RWPE1 (cell line): Measurements from ENCODE around the gene HRAS.
"Not testable (repeated sequence)": the region's sequence is repeated elsewhere in the genome, so short reads cannot be mapped to it uniquely, and the experiment has no call there.

Experiments used
- CTCF ChIA-PET: fragments of 350-600 bp; sonication (Branson Sonifier 250); formaldehyde crosslinking; extraction: SDS; loops from one replicate; lab custom pipeline; 2021; lab: Yijun Ruan, JAX
- POLR2A ChIA-PET: fragments of 400-600 bp; formaldehyde crosslinking; extraction: SDS; loops from one replicate; lab custom pipeline; 2020; ENCODE audit warnings: antibody characterized with exemption; ENCODE audit not compliant: low non-redundant PET; lab: Yijun Ruan, JAX
- DNase-seq: peaks from one replicate; pipeline ENCODE4 v3.0.0; 2012; ENCODE audit warnings: low spot score
- H3K27ac ChIP-seq: fragments of 450-650 bp; 2 replicates; pipeline ENCODE4 v1.5.1; 2017
- TF ChIP-seq, protein P1 (sequence below): fragments of 450-650 bp; conservative IDR thresholded peaks from 2 replicates; pipeline ENCODE4 v1.5.1; 2017; ENCODE audit warnings: low read depth, mild to moderate bottlenecking

Gene HRAS

DNA sequence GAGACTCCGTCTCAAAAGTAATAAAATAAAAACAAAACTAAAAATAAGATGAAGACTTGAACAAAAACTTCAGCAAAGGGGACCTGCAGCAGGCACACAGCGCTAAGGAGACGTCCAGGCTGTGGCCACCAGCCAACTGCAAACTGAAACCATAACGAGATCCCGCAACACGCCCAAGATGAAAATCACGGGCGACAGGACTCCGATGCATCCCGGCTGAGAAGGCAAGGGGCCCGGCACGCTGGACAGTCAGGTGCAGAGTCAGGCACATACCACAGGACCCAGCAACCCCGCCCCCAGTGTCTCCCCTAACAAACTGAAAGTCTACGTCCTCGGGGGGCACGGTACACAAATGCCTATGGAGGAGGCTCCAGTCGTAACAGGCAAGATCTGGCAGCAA, 9.2 kb downstream of the HRAS start:
- TF ChIP-seq, protein P1, sequence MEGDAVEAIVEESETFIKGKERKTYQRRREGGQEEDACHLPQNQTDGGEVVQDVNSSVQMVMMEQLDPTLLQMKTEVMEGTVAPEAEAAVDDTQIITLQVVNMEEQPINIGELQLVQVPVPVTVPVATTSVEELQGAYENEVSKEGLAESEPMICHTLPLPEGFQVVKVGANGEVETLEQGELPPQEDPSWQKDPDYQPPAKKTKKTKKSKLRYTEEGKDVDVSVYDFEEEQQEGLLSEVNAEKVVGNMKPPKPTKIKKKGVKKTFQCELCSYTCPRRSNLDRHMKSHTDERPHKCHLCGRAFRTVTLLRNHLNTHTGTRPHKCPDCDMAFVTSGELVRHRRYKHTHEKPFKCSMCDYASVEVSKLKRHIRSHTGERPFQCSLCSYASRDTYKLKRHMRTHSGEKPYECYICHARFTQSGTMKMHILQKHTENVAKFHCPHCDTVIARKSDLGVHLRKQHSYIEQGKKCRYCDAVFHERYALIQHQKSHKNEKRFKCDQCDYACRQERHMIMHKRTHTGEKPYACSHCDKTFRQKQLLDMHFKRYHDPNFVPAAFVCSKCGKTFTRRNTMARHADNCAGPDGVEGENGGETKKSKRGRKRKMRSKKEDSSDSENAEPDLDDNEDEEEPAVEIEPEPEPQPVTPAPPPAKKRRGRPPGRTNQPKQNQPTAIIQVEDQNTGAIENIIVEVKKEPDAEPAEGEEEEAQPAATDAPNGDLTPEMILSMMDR: no peak
- peak overlapping the region; percentile 17; the same call in 1 of the 2 replicates for H3K27ac ChIP-seq
- ChIA-PET CTCF (no interaction called here), POLR2A (no interaction called here)
- no peak for DNase-seq

DNA sequence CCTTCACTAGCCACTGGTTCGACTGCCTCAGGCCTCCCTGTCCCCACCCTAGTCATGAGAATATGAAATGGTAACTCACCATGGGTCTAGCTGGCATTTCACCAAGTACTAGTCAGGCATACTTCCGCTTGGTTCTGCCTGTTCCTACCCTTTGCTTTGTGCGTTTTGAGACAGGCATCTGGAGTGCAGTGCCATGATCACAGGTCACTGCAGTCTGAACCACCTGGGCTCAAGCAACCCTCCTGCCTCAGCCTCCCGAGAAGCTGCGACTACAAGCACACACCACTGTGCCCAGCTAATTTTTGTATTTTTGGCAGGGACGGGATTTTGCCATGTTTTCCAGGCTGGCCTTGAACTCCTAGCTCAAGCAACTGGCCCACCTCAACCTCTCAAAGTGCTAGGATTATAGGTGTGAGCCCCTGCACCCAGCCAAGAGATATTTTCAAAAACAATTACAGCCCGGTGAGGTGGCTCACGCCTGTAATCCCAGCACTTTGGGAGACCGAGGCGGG, 14.1 kb downstream of the HRAS start:
- CTCF ChIA-PET: interaction anchor here (0.6 kb wide), 1 partner anchor 183 kb away, joined by 4 read pairs; no protein-coding TSS in a partner anchor
- peak overlapping the region; percentile 20; the same call in 1 of the 2 replicates for H3K27ac ChIP-seq
- POLR2A ChIA-PET: no interaction called here
- TF ChIP-seq, protein P1: no peak
- no peak for DNase-seq

DNA sequence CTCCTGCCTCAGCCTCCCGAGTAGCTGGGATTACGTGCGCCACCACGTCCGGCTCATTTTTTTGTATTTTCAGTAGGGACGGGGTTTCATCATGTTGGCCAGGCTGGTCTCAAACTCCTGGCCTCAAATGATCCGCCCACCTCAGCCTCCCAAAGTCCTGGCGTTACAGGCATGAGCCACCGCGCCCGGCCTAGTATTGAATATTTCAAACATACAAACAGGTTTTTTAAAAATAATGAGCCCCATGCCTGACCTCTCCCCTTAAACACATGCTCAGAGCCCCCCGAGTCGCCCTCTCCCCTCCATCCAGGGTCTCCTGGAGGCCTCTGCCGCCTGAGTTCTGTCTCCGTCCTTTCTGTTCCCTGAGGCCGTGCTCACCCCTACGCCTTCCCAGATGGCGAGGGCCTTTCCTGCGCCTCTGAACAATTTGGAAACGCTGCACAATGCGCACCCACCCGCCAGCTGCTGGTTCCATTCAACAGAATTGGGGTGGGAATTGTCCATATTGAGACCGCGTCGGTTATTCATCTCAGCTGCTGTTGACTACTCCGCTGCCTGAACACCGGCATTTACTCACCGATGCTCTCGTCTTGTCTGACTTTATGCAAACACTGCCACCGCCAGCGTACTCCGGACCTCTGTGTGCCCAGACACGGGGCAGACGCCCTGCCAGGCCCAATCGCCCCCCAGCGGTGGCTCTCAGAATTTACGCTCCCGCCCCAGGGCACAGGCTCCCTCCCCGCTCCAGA, 14.8 kb downstream of the HRAS start:
- ChIA-PET CTCF (interaction anchor here (0.6 to 0.7 kb wide), 2 partner anchors 9 to 207 kb away, joined by 3 read pairs; no protein-coding TSS in a partner anchor), POLR2A (no interaction called here)
- no peak for DNase-seq
- TF ChIP-seq, protein P1: no peak
- peak overlapping the region; percentile 20; the same call in 1 of the 2 replicates for H3K27ac ChIP-seq

DNA sequence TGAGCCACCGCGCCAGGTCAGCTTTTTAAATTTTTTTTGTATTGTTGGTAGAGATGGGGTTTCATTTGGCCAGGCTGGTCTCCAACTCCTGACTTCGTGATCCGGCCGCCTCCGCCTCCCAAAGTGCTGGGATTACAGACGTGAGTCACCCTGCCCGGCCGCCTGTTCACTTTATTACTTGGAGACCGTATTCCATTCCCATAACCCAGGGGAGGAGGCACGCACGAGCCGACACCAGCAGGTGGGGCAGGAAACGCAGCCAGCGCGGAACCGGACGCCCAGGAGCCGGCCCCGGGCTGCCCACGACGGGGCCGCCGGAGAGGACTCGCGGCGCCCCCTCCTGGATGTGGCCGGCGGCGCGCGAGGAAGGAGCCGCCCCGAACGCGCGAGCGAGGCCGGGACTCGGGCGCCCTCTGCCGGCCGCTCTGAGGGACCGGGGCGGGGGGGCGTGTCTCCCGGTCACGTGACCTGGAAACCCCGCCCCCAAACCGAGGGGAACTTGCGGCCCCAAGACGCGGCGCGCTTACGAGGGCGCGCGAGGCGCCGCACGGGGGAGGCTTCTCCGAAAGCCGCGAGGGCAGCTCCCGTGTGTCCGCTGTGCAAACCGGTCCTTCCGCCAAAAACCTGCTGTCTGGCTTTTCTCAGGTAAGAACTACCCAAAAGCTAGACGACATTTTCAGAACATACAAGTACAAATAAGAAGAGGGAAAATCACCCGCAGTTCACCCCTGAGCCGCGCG, 16.7 kb downstream of the HRAS start:
- POLR2A ChIA-PET: interaction anchor here (0.5 to 0.6 kb wide), 2 partner anchors 24 to 159 kb away, joined by 3 to 9 read pairs; no protein-coding TSS in a partner anchor
- peak overlapping the region; percentile 97 for H3K27ac ChIP-seq
- peak; percentile 91 for DNase-seq
- TF ChIP-seq, protein P1: peak; percentile 100
- CTCF ChIA-PET: interaction anchor here (0.6 to 1.7 kb wide), 20 partner anchors 9 to 105 kb away, joined by 3 to 15 read pairs (median 4); partner anchors contain the start of genes ANO9 and HRAS

DNA sequence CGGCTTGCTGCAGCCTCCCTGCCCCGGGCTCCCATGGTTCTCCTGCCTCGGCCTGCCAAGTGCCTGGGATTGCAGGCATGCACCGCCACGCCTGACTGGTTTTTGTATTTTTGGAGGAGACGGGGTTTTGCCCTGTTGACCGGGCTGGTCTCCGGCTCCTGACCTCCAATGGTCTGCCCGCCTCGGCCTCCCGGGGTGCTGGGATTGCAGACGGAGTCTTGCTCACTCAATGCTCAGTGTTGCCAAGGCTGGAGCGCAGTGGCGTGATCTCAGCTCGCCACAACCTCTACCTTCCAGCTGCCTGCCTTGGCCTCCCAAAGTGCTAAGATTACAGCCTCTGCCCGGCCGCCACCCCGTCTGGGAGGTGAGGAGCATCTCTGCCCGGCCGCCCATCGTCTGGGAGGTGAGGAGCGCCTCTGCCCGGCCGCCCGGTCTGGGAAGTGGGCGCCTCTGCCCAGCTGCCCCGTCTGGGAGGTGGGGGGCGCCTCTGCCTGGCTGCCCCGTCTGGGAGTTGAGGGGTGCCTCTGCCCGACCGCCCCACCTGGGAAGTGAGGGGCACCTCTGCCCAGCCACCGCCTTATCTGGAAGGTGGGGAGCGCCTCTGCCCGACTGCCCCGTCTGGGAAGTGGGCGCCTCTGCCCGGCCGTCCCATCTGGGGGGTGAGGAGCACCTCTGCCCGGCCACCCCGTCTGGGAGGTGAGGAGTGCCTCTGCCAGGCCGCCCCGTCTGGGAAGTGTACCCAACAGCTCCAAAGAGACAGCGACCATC, 18.3 kb downstream of the HRAS start:
- CTCF ChIA-PET, DNase-seq, POLR2A ChIA-PET: not testable (repeated sequence)
- H3K27ac ChIP-seq: peak overlapping the region; percentile 97

DNA sequence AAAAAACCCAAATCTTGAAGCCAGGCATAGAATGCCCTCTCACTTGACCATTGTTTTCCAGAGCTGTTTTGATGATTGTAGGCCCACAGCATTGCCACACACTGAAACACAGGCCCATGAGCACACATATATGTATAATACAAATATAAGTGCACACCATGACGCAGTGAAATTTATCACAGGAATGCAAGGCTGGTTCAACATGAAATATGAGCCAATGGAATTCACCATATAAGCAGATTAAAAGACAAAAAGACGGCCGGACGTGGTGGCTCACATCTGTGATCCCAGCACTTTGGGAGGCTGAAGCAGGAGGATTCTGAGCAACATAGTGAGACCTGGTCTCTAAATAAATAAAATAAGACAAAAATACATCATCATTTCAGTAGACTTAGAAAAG, 19.0 kb downstream of the HRAS start:
- TF ChIP-seq, protein P1: no peak
- ChIA-PET CTCF (interaction anchor here (0.6 kb wide), 1 partner anchor 34 kb away, joined by 3 read pairs; no protein-coding TSS in a partner anchor), POLR2A (interaction anchor here (1.5 kb wide), 1 partner anchor 10 kb away, joined by 7 read pairs; the partner anchor contains the start of gene RNH1)
- DNase-seq: no peak
- H3K27ac ChIP-seq: peak overlapping the region; percentile 97
